ENCODE data around the gene LSR. TPM values are rescaled to one million over a fixed set of nuclear protein-coding genes. Genes with fewer than 3 reads are reported as not detected.
A peak's percentile ranks its signal among the peaks of the same experiment; 100 is the strongest.
"Not testable (repeated sequence)": the region's sequence is repeated elsewhere in the genome, so short reads cannot be mapped to it uniquely, and the experiment has no call there.

LSR gene
- total RNA-seq, 2 experiments from 2014 or later, result 33.2 to 36.3 TPM

DNA sequence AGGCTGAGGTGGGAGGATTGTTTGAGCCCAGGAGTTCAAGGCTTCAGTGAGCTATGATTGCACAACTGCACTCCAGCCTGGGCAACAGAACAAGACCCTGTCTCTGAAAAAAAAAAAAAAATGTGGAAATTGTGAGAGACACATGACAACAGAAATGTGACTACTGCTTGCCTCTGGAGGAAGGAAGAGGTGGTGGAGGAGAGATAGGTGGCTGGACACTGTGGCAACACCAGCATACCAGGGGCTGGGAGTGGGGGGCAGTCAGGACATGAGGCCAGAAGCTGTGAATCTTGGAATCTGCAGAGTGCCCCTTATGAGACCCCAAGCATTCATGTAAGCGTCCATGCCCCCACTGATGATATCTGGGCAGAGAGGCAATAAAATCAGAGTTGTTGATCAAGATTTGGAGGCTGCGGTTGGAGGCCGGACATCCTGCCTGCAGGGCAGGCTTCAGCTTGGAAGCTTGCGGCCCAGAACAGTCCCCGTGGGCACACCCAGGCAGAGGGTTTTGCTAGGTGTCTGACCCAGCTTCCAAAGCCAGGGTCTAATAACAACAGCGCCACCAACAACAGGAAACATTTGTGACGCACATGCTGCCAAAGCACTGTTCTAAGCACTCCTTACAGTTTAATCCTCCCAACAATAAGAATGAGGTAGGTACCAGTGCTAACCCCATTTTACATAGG lies 37.1 kb upstream of the LSR start:
- Mint-ChIP-seq H3K4me1 (peaks cover 71% of the 10 kb centered on the region), H3K27ac (peak overlapping the region; percentile 94), H3K9me3 (peaks cover 3% of the 10 kb centered on the region), H3K27me3 (no peaks in the 10 kb centered on the region), H3K36me3 (peaks cover 9% of the 10 kb centered on the region), H3K4me3 (peak overlapping the region; percentile 64)
- DNase-seq (peak; percentile 76), ATAC-seq (ENCODE audit: low read depth) (peak; percentile 53)
- POLR2A ChIA-PET, result interaction anchor here (0.6 to 2.7 kb wide), 13 partner anchors 28 to 649 kb away, joined by 3 to 40 read pairs (median 4); partner anchors contain the start of genes FXYD5 and SCN1B

DNA sequence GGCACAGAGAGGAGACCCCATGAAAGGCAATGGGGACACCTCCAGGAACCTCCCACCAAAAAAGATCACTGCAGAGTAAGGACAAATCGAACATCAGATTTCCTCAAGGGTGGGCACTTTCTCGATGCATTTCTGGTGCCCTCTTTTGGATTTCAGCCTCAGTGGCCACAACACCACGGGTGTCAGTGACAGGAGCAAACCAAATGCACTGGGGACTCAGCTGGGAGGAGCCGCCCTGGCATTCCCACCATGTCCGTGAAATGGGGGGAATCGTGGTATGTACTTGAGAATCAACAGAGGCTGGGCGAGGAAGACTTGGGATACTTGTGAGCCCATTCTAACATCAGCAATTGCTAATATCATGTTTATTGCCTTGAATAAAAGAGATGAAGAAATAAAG lies 36.6 kb upstream of the LSR start:
- no peaks in the 10 kb centered on the region for H3K27me3 Mint-ChIP-seq
- POLR2A ChIA-PET, result interaction anchor here (0.8 to 2.7 kb wide), 7 partner anchors 31 to 71 kb away, joined by 3 to 40 read pairs (median 4); partner anchors contain the start of gene FXYD5
- H3K4me3 Mint-ChIP-seq, result peak overlapping the region; percentile 64
- ATAC-seq (ENCODE audit: low read depth) (no peak), DNase-seq (no peak)
- H3K4me1 Mint-ChIP-seq, result peaks cover 67% of the 10 kb centered on the region
- peaks cover 9% of the 10 kb centered on the region for H3K36me3 Mint-ChIP-seq
- peaks cover 3% of the 10 kb centered on the region for H3K9me3 Mint-ChIP-seq
- peak overlapping the region; percentile 94 for H3K27ac Mint-ChIP-seq

- POLR2A ChIA-PET, result interaction anchor here (0.7 to 1.6 kb wide), 2 partner anchors 60 to 71 kb away, joined by 3 to 10 read pairs; partner anchors contain the start of genes FXYD5 and FXYD7
- H3K27me3 Mint-ChIP-seq, result no peaks in the 10 kb centered on the region
- H3K27ac Mint-ChIP-seq, result peak overlapping the region; percentile 94
- H3K36me3 Mint-ChIP-seq, result peaks cover 5% of the 10 kb centered on the region
- H3K4me3 Mint-ChIP-seq, result peak overlapping the region; percentile 43
- DNase-seq (peak; percentile 49), ATAC-seq (ENCODE audit: low read depth) (peak; percentile 28)
- H3K9me3 Mint-ChIP-seq, result no peaks in the 10 kb centered on the region
- peaks cover 54% of the 10 kb centered on the region for H3K4me1 Mint-ChIP-seq
These were observed 34.9 kb upstream of the LSR start for GRCh38 chr19:35213663-35214632.

DNA sequence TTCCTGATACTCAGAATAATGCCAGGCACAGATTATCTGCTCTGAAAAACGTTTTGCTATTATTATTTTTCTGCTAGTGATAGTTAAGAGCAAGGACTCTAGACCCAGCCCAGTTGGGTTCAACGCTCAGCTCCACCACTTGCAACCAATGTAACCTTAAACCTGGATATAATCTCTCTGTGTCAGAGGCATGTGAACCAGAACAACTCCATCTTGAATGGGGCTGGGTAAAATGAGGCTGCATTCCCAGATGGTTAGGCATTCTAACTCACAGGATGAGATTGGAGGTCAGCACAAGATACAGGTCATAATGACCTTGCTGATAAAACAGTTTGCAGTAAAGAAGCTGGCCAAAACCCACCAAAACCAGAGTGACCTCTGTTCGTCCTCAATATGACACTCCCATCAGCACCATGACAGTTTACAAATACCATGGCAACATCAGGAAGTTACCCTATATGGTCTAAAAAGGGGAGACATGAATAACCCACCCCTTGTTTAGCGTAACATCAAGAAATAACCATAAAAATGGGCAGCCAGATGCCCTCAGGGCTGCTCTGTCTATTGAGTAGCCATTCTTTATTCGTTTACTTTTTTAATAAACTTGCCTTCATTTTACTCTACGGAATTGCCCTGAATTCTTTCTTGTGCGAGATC lies 33.9 kb upstream of the LSR start:
- Mint-ChIP-seq H3K9me3 (peaks cover 3% of the 10 kb centered on the region), H3K36me3 (peaks cover 5% of the 10 kb centered on the region), H3K4me3 (no peak overlapping the region), H3K27me3 (no peaks in the 10 kb centered on the region), H3K4me1 (peaks cover 48% of the 10 kb centered on the region), H3K27ac (peak overlapping the region; percentile 10)
- no peak for DNase-seq
- ATAC-seq (ENCODE audit: low read depth), result no peak
- POLR2A ChIA-PET, result interaction anchor here (1.4 to 1.6 kb wide), 3 partner anchors 9 to 73 kb away, joined by 3 to 10 read pairs (median 4); partner anchors contain the start of gene FXYD5

GRCh38 chr19:35216016-35216832 lies 32.6 kb upstream of the LSR start:
- Mint-ChIP-seq H3K4me3 (no peak overlapping the region), H3K4me1 (peaks cover 43% of the 10 kb centered on the region), H3K27me3 (no peaks in the 10 kb centered on the region), H3K27ac (no peak overlapping the region), H3K9me3 (peaks cover 3% of the 10 kb centered on the region), H3K36me3 (peaks cover 3% of the 10 kb centered on the region)
- no peak for DNase-seq
- POLR2A ChIA-PET, result interaction anchor here (0.6 to 1.4 kb wide), 4 partner anchors 10 to 75 kb away, joined by 3 to 4 read pairs (median 4); no protein-coding TSS in a partner anchor
- no peak for ATAC-seq (ENCODE audit: low read depth)

- peak; percentile 21 for ATAC-seq (ENCODE audit: low read depth)
- H3K9me3 Mint-ChIP-seq, result peaks cover 3% of the 10 kb centered on the region
- peak; percentile 52 for DNase-seq
- POLR2A ChIA-PET, result interaction anchor here (0.6 to 1.2 kb wide), 7 partner anchors 51 to 150 kb away, joined by 3 to 6 read pairs (median 3); partner anchors contain the start of genes FXYD7 and USF2
- H3K27ac Mint-ChIP-seq, result no peak overlapping the region
- no peaks in the 10 kb centered on the region for H3K27me3 Mint-ChIP-seq
- peaks cover 36% of the 10 kb centered on the region for H3K4me1 Mint-ChIP-seq
- H3K4me3 Mint-ChIP-seq, result no peak overlapping the region
- H3K36me3 Mint-ChIP-seq, result peaks cover 3% of the 10 kb centered on the region
These were observed 31.8 kb upstream of the LSR start for GRCh38 chr19:35216833-35217648.

DNA sequence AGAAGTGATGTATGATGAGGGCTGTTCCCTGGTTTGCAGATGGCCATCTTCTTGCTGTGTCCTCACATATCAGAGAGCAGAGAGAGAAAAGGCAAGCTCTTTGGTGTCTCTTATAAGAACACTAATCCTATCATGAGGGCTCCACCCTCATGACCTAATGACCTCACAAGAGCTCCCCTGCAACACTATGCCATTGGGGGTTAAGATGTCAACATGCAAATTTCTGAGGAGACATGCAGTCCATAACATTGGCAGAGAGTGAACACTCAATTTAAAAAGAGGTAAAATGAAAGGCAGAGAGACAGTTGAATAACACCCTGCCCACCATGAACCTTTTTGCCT lies 31.2 kb upstream of the LSR start:
- ATAC-seq (ENCODE audit: low read depth) (no peak), DNase-seq (no peak)
- Mint-ChIP-seq H3K9me3 (peaks cover 3% of the 10 kb centered on the region), H3K27ac (no peak overlapping the region), H3K27me3 (no peaks in the 10 kb centered on the region), H3K4me3 (no peak overlapping the region), H3K4me1 (peaks cover 30% of the 10 kb centered on the region), H3K36me3 (no peaks in the 10 kb centered on the region)
- POLR2A ChIA-PET, result interaction anchor here (0.6 to 1.2 kb wide), 5 partner anchors 28 to 150 kb away, joined by 3 to 6 read pairs (median 3); partner anchors contain the start of genes FXYD7 and USF2

GRCh38 chr19:35219008-35219407 lies 29.8 kb upstream of the LSR start:
- Mint-ChIP-seq H3K4me3 (no peak overlapping the region), H3K27ac (no peak overlapping the region), H3K27me3 (no peaks in the 10 kb centered on the region), H3K4me1 (peaks cover 21% of the 10 kb centered on the region), H3K9me3 (peaks cover 3% of the 10 kb centered on the region), H3K36me3 (no peaks in the 10 kb centered on the region)
- ATAC-seq (ENCODE audit: low read depth), result no peak
- POLR2A ChIA-PET, result no interaction called here
- DNase-seq, result no peak

GRCh38 chr19:35220315-35220921 lies 28.4 kb upstream of the LSR start:
- H3K27ac Mint-ChIP-seq, result no peak overlapping the region
- H3K4me3 Mint-ChIP-seq, result no peak overlapping the region
- peaks cover 10% of the 10 kb centered on the region for H3K4me1 Mint-ChIP-seq
- DNase-seq (no peak), ATAC-seq (ENCODE audit: low read depth) (no peak)
- no peaks in the 10 kb centered on the region for H3K36me3 Mint-ChIP-seq
- POLR2A ChIA-PET, result no interaction called here
- peaks cover 3% of the 10 kb centered on the region for H3K9me3 Mint-ChIP-seq
- no peaks in the 10 kb centered on the region for H3K27me3 Mint-ChIP-seq

DNA sequence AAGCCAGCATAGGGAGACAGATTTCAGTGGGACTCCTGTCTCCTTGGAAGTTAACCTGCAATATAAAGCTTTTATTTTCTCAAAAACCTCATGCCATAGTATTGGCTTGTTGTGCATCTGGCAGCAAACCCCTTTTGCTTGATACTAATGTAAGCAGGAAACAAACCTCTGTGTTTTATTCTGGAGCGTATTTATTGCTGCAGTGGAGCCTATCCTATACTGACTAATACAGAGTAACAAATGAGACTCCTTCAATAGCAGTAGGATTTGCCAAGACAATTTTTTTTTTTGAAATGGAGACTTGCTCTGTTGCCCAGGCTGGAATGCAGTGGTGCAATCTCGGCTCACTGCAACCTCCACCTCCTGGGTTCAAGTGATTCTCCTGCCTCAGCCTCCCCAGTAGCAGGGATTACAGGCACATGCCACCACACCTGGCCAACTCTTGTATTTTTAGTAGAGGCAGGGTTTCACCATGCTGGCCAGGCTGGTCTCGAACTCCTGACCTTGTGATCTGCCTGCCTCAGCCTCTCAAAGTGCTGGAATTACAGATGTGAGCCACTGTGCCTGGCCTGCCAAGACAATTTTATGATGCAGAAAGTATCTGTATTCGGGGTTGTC lies 27.7 kb upstream of the LSR start:
- H3K27me3 Mint-ChIP-seq; ATAC-seq (ENCODE audit: low read depth); H3K4me3 Mint-ChIP-seq; DNase-seq; H3K36me3 Mint-ChIP-seq; H3K9me3 Mint-ChIP-seq; POLR2A ChIA-PET; H3K27ac Mint-ChIP-seq; H3K4me1 Mint-ChIP-seq: not testable (repeated sequence)

GRCh38 chr19:35222373-35223015 lies 26.3 kb upstream of the LSR start:
- H3K4me1 Mint-ChIP-seq, result peaks cover 4% of the 10 kb centered on the region
- POLR2A ChIA-PET, result no interaction called here

More at GRCh38 chr19:35222373-35223015, 26.3 kb upstream of the LSR start:
- DNase-seq, result no peak
- Mint-ChIP-seq H3K27me3 (no peaks in the 10 kb centered on the region), H3K4me3 (no peak overlapping the region), H3K9me3 (peaks cover 3% of the 10 kb centered on the region), H3K27ac (no peak overlapping the region), H3K36me3 (no peaks in the 10 kb centered on the region)
- no peak for ATAC-seq (ENCODE audit: low read depth)

Data from activated naive CD8-positive, alpha-beta T cell treated with anti-CD3 and anti-CD28 coated beads, Interleukin-2, amount 10 ng/mL, durations not matched to agents 7 days and 5 days (primary cell).